Stimulated activated CD8-positive, alpha-beta memory T cell treated with anti-CD3 and anti-CD28 coated beads, Interleukin-2, amount 100 ng/mL, for 1 hour (primary cell): Measurements from ENCODE around the gene SHROOM1.

ENCODE experiments used
- DNase-seq, 2 donors: peaks; one replicate each; pipeline ENCODE4 v3.0.0-alpha.2; 2020; ENCODE audit warnings: low read depth in 2 of 2

The SHROOM1 gene

GRCh38 chr5:132853790-132854189 is 23.3 kb upstream of the SHROOM1 start:
- no peak for DNase-seq

DNA sequence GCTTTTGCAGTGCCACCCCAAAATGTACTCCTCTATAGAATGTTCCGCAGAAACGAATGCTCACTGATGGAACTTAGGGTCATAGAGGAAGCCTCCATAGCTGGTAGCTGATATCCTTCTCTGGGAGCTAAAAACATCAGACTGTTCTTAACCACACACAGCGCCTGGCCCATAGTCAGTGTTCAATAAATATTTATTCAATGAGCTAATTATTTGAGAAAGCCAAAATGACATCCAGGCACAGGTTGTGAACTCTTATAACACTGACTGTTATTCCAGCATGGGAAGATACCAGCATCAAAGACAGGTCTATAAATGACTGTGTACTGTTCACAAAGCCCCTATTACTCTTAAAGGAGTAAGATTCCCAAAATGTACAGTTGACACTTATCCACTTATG is 22.9 kb upstream of the SHROOM1 start:
- DNase-seq: no peak

DNA sequence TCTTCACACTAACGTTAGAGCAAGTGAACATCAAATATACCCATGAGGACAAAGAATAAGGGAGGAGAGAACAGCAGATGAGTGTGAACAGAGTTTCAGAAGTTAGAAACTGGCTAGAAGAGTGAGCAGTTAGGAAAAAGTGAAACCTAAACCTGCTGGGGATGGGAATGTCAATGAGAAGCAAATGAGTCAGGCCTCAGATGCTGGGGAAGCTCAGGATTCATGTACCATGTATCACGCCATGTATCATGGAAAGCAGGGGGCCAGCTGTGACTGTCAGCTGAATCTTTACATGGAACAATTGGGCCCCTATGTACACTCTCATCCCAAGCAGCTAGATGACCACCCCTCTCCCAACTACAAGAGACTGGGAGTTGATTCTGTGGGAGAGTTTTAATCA is 19.6 kb upstream of the SHROOM1 start:
- no peak for DNase-seq

GRCh38 chr5:132849347-132849746 is 18.9 kb upstream of the SHROOM1 start:
- no peak for DNase-seq

DNA sequence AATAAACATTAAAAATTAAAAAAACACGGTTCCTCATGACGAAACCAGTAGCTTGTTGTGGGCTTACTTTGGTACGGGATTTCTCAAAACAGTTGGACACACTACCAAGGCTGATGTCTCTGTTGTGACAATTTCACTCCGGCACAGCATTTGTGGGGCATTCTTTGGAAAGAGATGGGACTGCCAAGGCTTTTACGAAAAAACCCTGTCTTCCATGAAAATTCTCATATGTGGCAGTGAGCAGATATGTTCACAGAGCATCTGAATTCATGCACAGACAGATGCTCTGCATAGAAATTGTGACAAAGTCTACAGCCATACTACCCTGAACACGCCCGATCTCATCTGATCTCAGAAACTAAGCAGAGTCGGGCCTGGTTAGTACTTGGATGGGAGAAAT is 17.8 kb upstream of the SHROOM1 start:
- no peak for DNase-seq

- DNase-seq: no peak
Measured at GRCh38 chr5:132841305-132841704, 10.9 kb upstream of the SHROOM1 start.

- no peak for DNase-seq
Measured at GRCh38 chr5:132840896-132841295, 10.4 kb upstream of the SHROOM1 start.

DNA sequence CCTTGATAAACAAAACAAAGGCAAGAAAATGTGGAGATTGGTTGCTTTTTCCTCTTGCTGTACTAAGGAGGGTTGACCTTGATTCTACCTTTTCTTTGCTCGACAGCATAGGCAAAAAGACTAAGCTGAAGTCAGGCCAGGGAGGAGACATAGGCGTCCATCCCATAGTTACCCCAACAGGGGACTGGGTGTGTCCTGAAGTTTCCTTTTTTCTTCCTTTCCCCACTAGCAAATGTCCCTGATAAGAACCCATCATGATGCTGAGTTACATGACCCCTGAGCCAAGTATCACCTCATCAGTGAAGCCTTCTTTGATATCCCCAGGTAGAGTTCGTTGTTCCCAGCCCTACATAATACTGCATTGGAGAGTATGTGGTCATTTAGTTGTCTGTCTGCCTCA is 9.9 kb upstream of the SHROOM1 start:
- no peak for DNase-seq

GRCh38 chr5:132839426-132840301 is 9.2 kb upstream of the SHROOM1 start:
- DNase-seq: no peak

DNA sequence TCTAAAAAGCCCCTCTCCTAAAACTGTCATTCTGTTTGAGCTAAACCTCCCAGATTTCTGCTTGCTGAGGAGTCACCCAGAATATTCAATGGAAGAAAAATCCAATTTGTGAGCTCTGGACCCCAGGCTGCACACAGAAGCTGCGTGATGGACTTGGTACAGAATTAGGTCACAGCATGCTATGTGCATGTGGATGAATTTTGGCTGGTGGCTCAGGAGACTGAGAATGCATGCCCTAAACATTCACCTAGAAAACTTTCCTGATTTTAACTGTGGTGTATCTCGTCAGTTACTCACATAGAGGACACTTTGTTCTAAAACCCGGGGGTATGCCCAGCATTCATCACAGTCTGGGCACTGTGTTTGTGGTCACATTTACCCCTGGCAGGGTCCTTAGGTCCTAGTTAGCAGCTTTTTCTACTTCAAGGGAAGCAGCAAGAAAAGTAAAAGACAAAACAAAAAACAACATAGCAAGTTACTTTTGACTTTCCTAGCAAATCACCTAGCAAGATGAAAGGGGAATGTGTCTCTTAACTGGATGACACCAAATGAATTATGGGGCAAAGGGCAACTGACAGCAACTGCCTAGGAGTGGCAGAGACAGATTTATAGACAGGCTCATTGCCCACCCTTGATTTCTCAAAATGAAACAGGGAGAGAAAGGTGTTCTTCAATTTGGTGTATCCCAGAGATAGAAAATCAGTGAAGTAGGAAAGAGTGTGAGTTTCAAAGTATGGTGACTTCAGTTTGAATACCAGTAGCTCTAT is 8.3 kb upstream of the SHROOM1 start:
- no peak for DNase-seq

DNA sequence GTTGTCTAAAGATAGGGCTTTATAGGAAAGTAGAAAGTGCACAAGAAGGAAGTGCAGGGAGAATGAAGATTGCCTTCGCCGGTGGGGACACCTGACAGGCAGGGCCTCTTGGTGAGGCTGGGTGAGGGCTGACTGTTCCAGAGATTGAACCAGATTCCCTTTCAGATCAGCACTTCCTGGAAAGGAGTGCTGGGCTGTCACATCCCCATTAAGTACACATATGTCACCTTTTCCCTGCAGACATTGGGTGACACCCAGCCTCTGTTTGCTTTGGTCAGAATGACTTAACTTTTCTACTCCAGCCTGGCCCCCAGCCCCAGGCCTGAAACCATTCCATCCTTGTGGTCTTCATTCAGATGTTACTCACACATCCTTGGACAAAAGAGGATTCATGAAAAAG is 7.4 kb upstream of the SHROOM1 start:
- no peak for DNase-seq

DNA sequence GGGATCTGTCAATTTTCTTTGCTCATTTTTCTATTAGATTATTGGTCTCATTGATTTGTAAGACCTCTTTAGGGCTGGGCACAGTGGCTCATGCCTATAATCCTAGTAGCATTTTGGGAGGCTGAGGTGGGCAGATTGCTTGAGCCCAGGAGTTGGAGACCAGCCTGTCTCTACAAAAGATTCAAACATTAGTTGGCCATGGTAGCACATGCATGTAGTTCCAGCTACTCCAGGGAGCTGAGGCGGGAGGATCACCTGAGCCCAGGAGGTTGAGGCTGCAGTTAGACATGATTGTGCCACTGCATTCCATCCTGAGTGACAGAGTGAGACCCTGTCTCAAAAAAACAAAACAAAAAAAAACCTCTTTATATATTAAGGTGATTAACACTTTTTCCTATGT is 6.4 kb upstream of the SHROOM1 start:
- DNase-seq: no peak

- no peak for DNase-seq
Measured at GRCh38 chr5:132834057-132834456, 3.6 kb upstream of the SHROOM1 start.

DNA sequence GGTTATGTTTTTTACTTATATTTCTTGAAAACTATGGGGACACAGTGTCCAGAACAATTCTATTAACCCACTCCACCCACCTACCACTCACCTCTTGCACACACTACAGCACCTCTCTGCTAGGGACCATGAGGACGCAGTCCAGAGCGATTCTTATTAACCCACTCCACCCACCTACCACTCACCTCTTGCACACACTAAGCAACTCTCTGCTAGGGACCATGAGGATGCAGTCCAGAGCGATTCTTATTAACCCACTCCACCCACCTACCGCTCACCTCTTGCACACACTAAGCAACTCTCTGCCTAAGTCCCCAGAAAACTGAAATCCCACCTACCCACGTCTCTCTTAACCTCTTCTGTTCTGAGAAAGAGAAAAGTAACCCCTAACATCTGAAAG is 2.2 kb upstream of the SHROOM1 start:
- no peak for DNase-seq

- no peak for DNase-seq
Measured at GRCh38 chr5:132831095-132831860, 831 bp upstream of the SHROOM1 start.

GRCh38 chr5:132829742-132830435 is 558 bp downstream of the SHROOM1 start:
- peak; percentile 35 to 45 for DNase-seq

- no peak for DNase-seq
Measured at GRCh38 chr5:132828846-132829494, 1.5 kb downstream of the SHROOM1 start.

GRCh38 chr5:132827943-132828673 is 2.3 kb downstream of the SHROOM1 start:
- no peak for DNase-seq

DNA sequence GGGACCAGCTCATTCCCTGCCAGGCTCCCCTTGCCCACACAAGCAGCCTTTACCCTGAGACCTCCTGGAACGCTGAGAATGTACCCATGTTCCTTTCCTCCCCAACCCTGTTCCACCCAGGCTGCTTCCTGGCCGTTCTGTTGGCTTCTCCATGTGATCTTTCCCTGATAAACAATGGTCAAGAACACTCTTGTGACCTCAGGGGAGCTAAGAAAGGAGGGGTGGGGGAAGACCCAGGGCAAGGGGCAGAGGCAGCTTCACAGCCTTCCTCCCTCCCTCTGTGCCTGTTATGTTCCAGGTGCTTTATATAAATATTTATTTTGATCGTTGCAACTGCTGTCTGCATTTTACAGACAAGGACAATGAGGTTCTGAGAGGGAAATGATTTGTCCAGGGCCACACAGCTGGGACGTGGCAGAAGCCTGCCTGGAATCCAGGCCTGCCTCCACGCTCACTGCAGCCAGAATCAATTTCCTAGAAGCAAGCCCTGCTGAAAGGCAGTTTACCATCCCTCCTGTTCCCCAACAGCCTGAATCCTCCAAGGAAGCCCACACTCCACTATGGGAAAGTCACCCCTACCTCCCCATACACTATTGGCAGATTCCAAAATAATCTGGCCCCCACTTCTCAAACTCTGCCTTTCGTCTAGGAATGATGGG is 3.9 kb downstream of the SHROOM1 start:
- DNase-seq: no peak

DNA sequence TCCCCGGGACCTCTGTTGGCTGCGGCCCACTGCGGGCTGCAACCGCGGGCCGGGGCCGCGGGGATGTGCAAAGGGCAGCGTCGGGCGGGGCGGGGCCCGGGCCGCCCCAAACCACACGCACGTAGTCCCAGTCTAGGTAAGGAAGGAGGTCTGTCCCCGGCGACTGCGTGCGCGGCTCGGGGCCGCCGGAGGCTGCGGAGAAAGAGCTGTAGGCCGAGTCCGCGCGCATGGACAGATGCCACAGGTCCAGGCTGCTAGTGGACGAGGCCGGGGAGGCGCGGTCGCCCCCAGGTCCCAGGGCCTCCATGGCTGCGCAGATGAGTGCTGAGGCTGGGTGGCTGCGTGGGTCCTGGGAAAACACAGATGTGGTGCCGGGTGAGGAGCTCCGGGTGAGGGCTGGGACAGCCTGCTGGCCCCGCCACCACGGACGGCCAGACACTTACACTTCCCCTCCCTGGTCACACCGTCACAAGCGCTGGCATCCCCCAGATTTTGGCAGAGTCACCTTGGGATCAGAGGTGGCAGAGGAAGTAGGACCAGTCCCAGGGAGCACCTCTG is 4.5 kb downstream of the SHROOM1 start:
- no peak for DNase-seq
